Measurements from ENCODE around the gene ZNF76.

Gene ZNF76

DNA sequence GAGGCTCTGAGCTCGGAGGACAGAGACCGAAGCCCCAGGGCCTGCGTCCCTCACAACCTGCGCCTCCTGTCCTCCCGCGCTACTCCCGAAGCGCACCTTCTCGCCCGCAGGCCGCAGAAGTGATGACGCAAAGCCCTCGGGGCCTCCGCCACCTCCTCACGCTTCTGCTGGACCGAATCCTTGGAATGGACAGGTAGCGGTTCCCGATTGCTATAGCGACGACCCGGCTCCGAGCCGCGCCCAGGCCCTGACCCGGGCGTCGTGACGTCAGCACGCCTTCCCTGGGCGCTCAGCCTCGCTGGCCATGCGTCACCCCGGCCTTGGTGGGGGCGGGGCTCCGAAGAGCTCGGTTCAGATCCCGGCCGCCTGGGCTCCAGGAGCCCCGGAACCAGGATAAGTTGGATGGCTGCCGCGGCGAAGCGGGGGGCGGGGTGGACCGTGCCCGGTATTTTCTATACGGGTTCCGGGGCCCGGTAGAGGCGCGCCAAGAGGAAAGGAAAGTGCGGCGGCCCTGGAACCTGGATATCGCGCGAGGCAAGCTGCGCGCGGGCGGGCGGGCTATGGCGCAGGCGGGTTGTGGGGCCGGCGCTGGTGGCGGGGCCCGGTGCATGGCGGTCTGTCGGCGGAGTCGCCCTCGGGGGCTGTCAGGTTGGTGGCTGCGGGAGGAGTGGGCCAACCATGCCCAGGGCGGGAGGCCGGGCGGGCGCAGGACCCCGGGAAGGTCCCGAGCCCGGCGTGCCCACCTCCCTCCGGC, at the start of gene ZNF76:
ZNF76 (plus strand) TSS at position 542 of the 754 bp plus-strand sequence. CDS start 21,417 bp downstream, outside the sequence.
- TF ChIP-seq CTCF (IDR thresholded peaks at IDR 0.05; ENCODE audit: borderline replicate concordance, insufficient read depth, low read depth, low read length) = no peak
- H3K4me3 ChIP-seq (ENCODE audit: low read depth, low read length) = peak within 1 kb of the TSS; percentile 67

- no peak for TF ChIP-seq CTCF (IDR thresholded peaks at IDR 0.05; ENCODE audit: borderline replicate concordance, insufficient read depth, low read depth, low read length)
- no peak overlapping the region for H3K4me3 ChIP-seq (ENCODE audit: low read depth, low read length)
Measured at GRCh38 chr6:35213298-35213791, 46.2 kb upstream of the ZNF76 start.

DNA sequence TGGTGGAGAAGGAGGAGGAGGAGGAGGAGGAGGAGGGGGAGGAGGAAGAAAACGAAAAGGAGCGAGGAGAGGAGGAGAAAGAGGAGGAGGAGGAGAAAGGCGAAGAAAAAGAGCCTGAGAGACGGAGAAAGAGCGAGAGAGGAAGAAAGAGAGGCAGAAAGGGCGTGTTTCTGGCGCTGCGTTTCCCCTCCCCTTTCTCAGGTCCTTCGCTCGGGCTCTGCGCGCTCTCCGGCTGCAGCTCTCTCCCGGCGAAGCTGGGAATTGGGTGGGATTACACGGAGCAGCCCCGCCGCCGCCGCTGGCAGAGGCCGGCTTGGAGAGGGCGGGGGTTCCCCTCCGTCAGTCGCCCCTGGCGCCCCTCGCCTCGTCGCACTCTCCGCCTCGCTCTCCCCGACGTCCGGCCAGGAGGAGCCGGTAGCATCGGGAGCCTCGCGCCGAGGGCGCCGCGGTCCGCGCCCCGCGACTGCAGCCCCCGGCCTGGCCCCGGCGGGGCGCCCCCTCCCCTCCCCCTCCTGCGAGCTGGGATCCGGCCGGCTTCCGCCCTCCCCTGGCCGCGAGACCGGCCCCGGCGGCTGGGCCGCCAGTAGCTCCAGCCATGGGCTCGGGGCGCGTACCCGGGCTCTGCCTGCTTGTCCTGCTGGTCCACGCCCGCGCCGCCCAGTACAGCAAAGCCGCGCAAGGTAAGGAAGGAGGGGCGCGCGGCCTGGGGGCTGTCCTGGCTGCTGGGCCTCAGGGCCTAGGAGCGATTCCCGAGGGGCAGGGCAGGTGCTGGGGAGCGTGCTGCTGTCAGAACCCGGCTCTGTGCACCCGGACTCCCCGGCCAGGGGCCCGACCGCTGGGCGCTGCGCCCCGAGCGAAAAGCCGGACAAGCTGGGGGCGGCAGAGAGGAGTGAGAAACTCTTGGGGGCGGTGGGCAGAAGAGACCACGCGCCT, 45.4 kb upstream of the ZNF76 start, which contains the start of gene SCUBE3:
SCUBE3 (plus strand) TSS at position 133 of the 933 bp plus-strand sequence; CDS start at position 596, 463 bp downstream.
- H3K4me3 ChIP-seq (ENCODE audit: low read depth, low read length) = no peak within 1 kb of the TSS
- no peak for TF ChIP-seq CTCF (IDR thresholded peaks at IDR 0.05; ENCODE audit: borderline replicate concordance, insufficient read depth, low read depth, low read length)

- H3K4me3 ChIP-seq (ENCODE audit: low read depth, low read length) = no peak overlapping the region
- no peak for TF ChIP-seq CTCF (IDR thresholded peaks at IDR 0.05; ENCODE audit: borderline replicate concordance, insufficient read depth, low read depth, low read length)
Measured at GRCh38 chr6:35214869-35215664, 44.5 kb upstream of the ZNF76 start.

DNA sequence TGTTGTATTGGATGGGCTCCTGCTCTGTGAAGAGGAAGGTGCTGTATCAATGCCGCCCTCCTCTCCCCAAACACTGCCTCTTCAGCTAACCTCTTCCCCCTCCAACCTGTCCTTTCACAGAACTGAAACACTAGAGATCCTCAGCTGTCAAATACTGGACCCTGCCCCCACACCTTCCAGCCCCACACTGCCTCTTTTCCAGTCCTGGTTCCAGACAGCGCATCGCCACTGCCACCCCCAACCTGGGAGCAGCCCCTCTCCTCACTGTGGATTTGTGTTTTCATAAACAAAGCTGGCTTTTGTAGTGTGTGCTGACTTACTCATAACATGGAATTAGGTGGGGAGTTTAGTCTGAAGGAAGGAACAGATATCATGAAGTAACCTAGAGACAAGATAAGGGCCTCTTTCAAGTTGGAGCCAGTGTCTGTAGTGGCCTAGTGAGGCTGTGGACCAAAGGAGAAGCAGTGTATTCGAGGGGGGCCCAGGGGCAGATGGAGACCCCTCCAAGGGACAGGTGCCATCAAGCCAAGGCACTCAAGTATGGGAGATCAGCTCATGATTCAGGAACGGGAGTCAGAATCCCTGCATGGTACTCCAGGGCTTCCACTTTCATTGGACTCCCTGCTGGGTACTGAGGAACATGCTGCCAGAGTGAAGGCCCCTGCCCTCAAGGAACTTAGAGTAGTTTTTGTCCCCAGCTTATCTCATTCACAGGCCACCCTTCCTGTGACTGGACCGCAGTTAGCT, 43.7 kb upstream of the ZNF76 start:
- no peak overlapping the region for H3K4me3 ChIP-seq (ENCODE audit: low read depth, low read length)

More for the DNA sequence above, 43.7 kb upstream of the ZNF76 start:
- TF ChIP-seq CTCF (IDR thresholded peaks at IDR 0.05; ENCODE audit: borderline replicate concordance, insufficient read depth, low read depth, low read length) = no peak
